Osteocyte (in vitro differentiated cells): ENCODE data around the gene MEGF10. TPM values are rescaled to one million over a fixed set of nuclear protein-coding genes. Genes with fewer than 3 reads are reported as not detected.
A peak's percentile ranks its signal among the peaks of the same experiment; 100 is the strongest.
"Not testable (repeated sequence)": the region's sequence is repeated elsewhere in the genome, so short reads cannot be mapped to it uniquely, and the experiment has no call there.

Experiments
- DNase-seq: peaks from one replicate; pipeline ENCODE4 v3.0.0; 2021; ENCODE audit warnings: mixed read lengths; ENCODE audit not compliant: unreplicated experiment; ENCODE audit errors: extremely low spot score
- H3K27ac Mint-ChIP-seq: one replicate; pipeline ENCODE4 v1.8.0; 2021; ENCODE audit warnings: mild to moderate bottlenecking, mixed read lengths; ENCODE audit not compliant: unreplicated experiment
- H3K27me3 Mint-ChIP-seq: one replicate; pipeline ENCODE4 v1.8.0; 2021; ENCODE audit warnings: mixed read lengths; ENCODE audit not compliant: unreplicated experiment
- H3K36me3 Mint-ChIP-seq: one replicate; pipeline ENCODE4 v1.8.0; 2021; ENCODE audit warnings: mixed read lengths; ENCODE audit not compliant: unreplicated experiment
- H3K4me1 Mint-ChIP-seq: one replicate; pipeline ENCODE4 v1.8.0; 2021; ENCODE audit warnings: mixed read lengths; ENCODE audit not compliant: unreplicated experiment
- H3K4me3 Mint-ChIP-seq: one replicate; pipeline ENCODE4 v1.8.0; 2021; ENCODE audit warnings: mild to moderate bottlenecking, moderate library complexity, mixed read lengths; ENCODE audit not compliant: unreplicated experiment
- H3K9me3 Mint-ChIP-seq: one replicate; pipeline ENCODE4 v1.8.0; 2021; ENCODE audit warnings: mixed read lengths; ENCODE audit not compliant: unreplicated experiment
- CTCF ChIP-seq: fragments of 200-600 bp; sonication (generic); IDR thresholded peaks from 2 replicates; pipeline ENCODE4 v1.5.0; 2021; ENCODE audit warnings: antibody characterized with exemption, mild to moderate bottlenecking, moderate library complexity
- total RNA-seq: library from RNA; stranded (reverse); gene quantifications from 2 replicates; pipeline ENCODE4 v1.2.1, GENCODE V29; 2021

The MEGF10 gene
- total RNA-seq, 1 donor from 2014 or later: 39.8 TPM

- Mint-ChIP-seq H3K36me3 (peaks cover 2% of the 10 kb centered on the region), H3K4me3 (no peak overlapping the region), H3K27ac (no peak overlapping the region), H3K27me3 (peaks cover 4% of the 10 kb centered on the region), H3K4me1 (peaks cover 9% of the 10 kb centered on the region), H3K9me3 (peaks cover 3% of the 10 kb centered on the region)
- no peak for DNase-seq
- no peak for TF ChIP-seq CTCF
Observed at GRCh38 chr5:127260686-127261085, 29.9 kb upstream of the MEGF10 start.

DNA sequence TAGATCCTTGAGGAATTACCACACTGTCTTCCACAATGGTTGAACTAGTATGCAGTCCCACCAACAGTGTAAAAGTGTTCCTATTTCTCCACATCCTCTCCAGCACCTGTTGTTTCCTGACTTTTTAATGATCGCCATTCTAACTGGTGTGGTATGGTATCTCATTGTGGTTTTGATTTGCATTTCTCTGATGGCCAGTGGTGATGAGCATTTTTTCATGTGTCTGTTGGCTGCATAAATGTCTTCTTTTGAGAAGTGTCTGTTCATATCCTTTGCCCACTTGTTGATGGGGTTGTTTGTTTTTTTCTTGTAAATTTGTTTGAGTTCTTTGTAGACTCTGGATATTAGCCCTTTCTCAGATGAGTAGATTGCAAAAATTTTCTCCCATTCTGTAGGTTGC, 25.1 kb upstream of the MEGF10 start:
- not testable (repeated sequence) for H3K27ac Mint-ChIP-seq, H3K4me1 Mint-ChIP-seq, H3K9me3 Mint-ChIP-seq, H3K4me3 Mint-ChIP-seq, DNase-seq, H3K36me3 Mint-ChIP-seq
- peaks cover 23% of the 10 kb centered on the region for H3K27me3 Mint-ChIP-seq

DNA sequence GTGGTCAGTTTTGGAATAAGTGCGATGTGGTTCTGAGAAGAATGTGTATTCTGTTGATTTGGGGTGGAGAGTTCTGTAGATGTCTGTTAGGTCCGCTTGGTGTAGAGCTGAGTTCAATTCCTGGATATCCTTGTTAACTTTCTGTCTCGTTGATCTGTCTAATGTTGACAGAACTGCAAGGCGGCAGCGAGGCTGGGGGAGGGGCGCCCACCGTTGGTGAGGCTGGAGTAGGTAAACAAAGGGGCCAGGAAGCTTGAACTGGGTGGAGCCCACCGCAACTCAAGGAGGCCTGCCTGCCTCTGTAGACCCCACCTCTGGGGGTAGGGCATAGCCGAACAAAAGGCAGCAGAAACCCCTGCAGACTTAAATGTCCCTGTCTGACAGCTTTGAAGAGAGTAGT, 22.3 kb upstream of the MEGF10 start:
- Mint-ChIP-seq H3K9me3 (peaks cover 27% of the 10 kb centered on the region), H3K27me3 (peaks cover 23% of the 10 kb centered on the region), H3K36me3 (peaks cover 11% of the 10 kb centered on the region)
- H3K27ac Mint-ChIP-seq, DNase-seq, H3K4me1 Mint-ChIP-seq, H3K4me3 Mint-ChIP-seq: not testable (repeated sequence)

DNA sequence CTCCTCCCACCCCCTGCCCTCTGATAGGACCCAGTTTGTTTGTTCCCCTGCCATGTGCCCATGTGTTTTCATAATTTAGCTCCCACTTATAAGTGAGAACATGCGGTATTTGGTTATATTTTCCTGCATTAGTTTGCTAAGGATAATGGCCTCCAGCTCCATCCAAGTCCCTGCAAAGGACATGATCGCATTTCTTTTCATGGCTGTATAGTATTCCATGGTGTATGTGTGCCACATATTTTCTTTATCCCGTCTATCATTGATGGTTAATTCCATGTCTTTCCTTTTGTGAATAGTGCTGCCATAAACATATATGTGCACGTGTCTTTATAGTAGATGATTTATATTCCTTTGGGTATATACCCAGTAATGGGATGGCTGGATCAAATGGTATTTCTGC, 19.9 kb upstream of the MEGF10 start:
- H3K27me3 Mint-ChIP-seq: peaks cover 19% of the 10 kb centered on the region
- peaks cover 11% of the 10 kb centered on the region for H3K36me3 Mint-ChIP-seq
- not testable (repeated sequence) for H3K27ac Mint-ChIP-seq, H3K4me1 Mint-ChIP-seq, H3K4me3 Mint-ChIP-seq, DNase-seq
- peaks cover 27% of the 10 kb centered on the region for H3K9me3 Mint-ChIP-seq

GRCh38 chr5:127275641-127276193, 14.9 kb upstream of the MEGF10 start:
- Mint-ChIP-seq H3K27ac (no peak overlapping the region), H3K9me3 (peaks cover 16% of the 10 kb centered on the region), H3K4me3 (no peak overlapping the region), H3K4me1 (peaks cover 5% of the 10 kb centered on the region), H3K27me3 (peaks cover under 1% of the 10 kb centered on the region), H3K36me3 (peaks cover 6% of the 10 kb centered on the region)
- no peak for TF ChIP-seq CTCF
- DNase-seq: no peak

- no peak overlapping the region for H3K27ac Mint-ChIP-seq
- H3K27me3 Mint-ChIP-seq: peaks cover 17% of the 10 kb centered on the region
- no peak for DNase-seq
- no peaks in the 10 kb centered on the region for H3K9me3 Mint-ChIP-seq
- H3K4me1 Mint-ChIP-seq: peaks cover 12% of the 10 kb centered on the region
- peak; percentile 25 for TF ChIP-seq CTCF
- peaks cover 2% of the 10 kb centered on the region for H3K36me3 Mint-ChIP-seq
- no peak overlapping the region for H3K4me3 Mint-ChIP-seq
Observed at GRCh38 chr5:127280491-127281220, 9.9 kb upstream of the MEGF10 start.
